GM12878 (cell line): Measurements from ENCODE around the gene ZNF324. TPM values are rescaled to one million over a fixed set of nuclear protein-coding genes. Genes with fewer than 3 reads are reported as not detected.

Source experiments
- ATAC-seq: fragments of 200-7000 bp; cut with Tn5 transposase; 3 replicates; pipeline ENCODE4 v1.9.1; 2020; ENCODE audit warnings: mild to moderate bottlenecking, moderate library complexity
- BruUV-seq: library from RNA; stranded (reverse); fragments of 400-500 nt; replicated peaks from 2 replicates; lab custom pipeline; 2021; lab: Mats Ljungman, UMichigan
- CTCF ChIA-PET: fragments of 300-600 bp; sonication (Branson Sonifier 250); formaldehyde crosslinking; extraction: SDS; loops from one replicate; lab custom pipeline; 2021; ENCODE audit warnings: inconsistent platforms; lab: Yijun Ruan, JAX
- POLR2A ChIA-PET: fragments of 350-600 bp; formaldehyde crosslinking; extraction: SDS; loops from one replicate; lab custom pipeline; 2021; ENCODE audit warnings: inconsistent platforms; lab: Charles Lee
- RAD21 ChIA-PET: fragments of 300-600 bp; sonication (Branson Sonifier 250); formaldehyde crosslinking; loops from one replicate; lab custom pipeline; 2023; ENCODE audit warnings: antibody characterized with exemption; ENCODE audit not compliant: unreplicated experiment; lab: Charles Lee
- SMC1A ChIA-PET: fragments of 300-600 bp; sonication (Branson Sonifier 250); formaldehyde crosslinking; loops from one replicate; lab custom pipeline; 2023; ENCODE audit not compliant: unreplicated experiment, uncharacterized antibody; lab: Charles Lee
- DNase-seq: peaks from one replicate; pipeline ENCODE4 v3.0.0-alpha.2; 2011; ENCODE audit warnings: low read depth, low spot score
- FAIRE-seq: peaks from 3 replicates; lab custom pipeline; 2011; peaks lifted over from hg19 to GRCh38; lab: Jason Lieb, UNC
- H2AFZ ChIP-seq: 2 replicates; pipeline ENCODE4 v1.6.0; 2011; ENCODE audit warnings: low read depth, low read length, control low read depth; ENCODE audit not compliant: control insufficient read depth
- H3K27ac ChIP-seq: 2 replicates; pipeline ENCODE4 v1.5.1; 2011; ENCODE audit warnings: control low read depth; ENCODE audit not compliant: control insufficient read depth, insufficient read depth
- H3K27me3 ChIP-seq, 2 experiments: replicated peaks in 1 of 2; 2 replicates each; pipeline versions ENCODE4 v1.6.0 to v1.6.1; 2011; ENCODE audit warnings: low read length in 1 of 2; ENCODE audit not compliant: control insufficient read depth in 2 of 2, insufficient read depth in 2 of 2
- H3K36me3 ChIP-seq, 2 experiments: 2 replicates each; pipeline ENCODE4 v1.5.1; 2011; ENCODE audit warnings: low read length in 1 of 2; ENCODE audit not compliant: control insufficient read depth in 2 of 2, insufficient read depth in 2 of 2
- H3K4me1 ChIP-seq: 2 replicates; pipeline ENCODE4 v1.6.1; 2011; ENCODE audit warnings: mild to moderate bottlenecking, low read length, moderate library complexity, mixed read lengths; ENCODE audit not compliant: control insufficient read depth, insufficient read depth
- H3K4me2 ChIP-seq: 2 replicates; pipeline ENCODE4 v1.6.0; 2011; ENCODE audit warnings: control low read depth; ENCODE audit not compliant: control insufficient read depth, insufficient read depth
- H3K4me3 ChIP-seq: fragments of 200-600 bp; sonication (generic); 2 replicates; pipeline ENCODE4 v1.5.1; 2016
- H3K79me2 ChIP-seq: 2 replicates; pipeline ENCODE4 v1.6.0; 2011; ENCODE audit warnings: low read length; ENCODE audit not compliant: control insufficient read depth, insufficient read depth
- H3K9ac ChIP-seq: 2 replicates; pipeline ENCODE4 v1.8.0; 2011; ENCODE audit warnings: low read length, control low read depth, mixed read lengths; ENCODE audit not compliant: control insufficient read depth, insufficient read depth
- H3K9me3 ChIP-seq: replicated peaks from 3 replicates; pipeline ENCODE4 v1.5.1; 2011; ENCODE audit warnings: mild to moderate bottlenecking, low read length; ENCODE audit not compliant: control insufficient read depth, insufficient read depth
- H4K20me1 ChIP-seq: 2 replicates; pipeline ENCODE4 v1.6.0; 2011; ENCODE audit not compliant: control insufficient read depth, insufficient read depth
- SIN3A ChIP-seq: IDR thresholded peaks from 2 replicates; pipeline ENCODE4 v1.6.1; 2012; ENCODE audit warnings: low read depth, low read length, improper control_type of control experiment
- WGBS: methylation state at CpG from one replicate; pipeline ENCODE4 v1.1.6; 2016; ENCODE audit warnings: low lambda C conversion rate; ENCODE audit not compliant: insufficient replicate concordance, insufficient coverage; ENCODE audit errors: missing lambda C conversion rate; 5-methylcytosine and 5-hydroxymethylcytosine counted together
- in situ Hi-C: fragments of 300-500 bp; cut with MboI; formaldehyde crosslinking; loops from 9 replicates; pipeline ENCODE4 v1.14.3; 2018; ENCODE audit warnings: mixed read lengths
- intact Hi-C: fragments of 100-400 bp; cut with micrococcal nuclease; formaldehyde crosslinking; loops from one replicate; pipeline ENCODE4 v1.14.2; 2022; ENCODE audit not compliant: unreplicated experiment
- polyA plus RNA-seq, 11 experiments: library from polyadenylated mRNA; depleted of rRNA in 4 of 11; unstranded in 6 of 11; stranded (reverse) in 5 of 11; fragments of >200 nt; fragmentation: Nextera tagmentation in 4 of 11; fragmentation: Illumina TruSeq in 1 of 11; extraction: Ambion mirVana in 4 of 11; extraction: Trizol in 1 of 11; gene quantifications; 1 replicate in 1 of 11; 2 replicates in 10 of 11; pipeline versions ENCODE4 v1.2.1 to v1.2.3, GENCODE V29; 2011 to 2016; ENCODE audit warnings: inconsistent platforms in 2 of 11, missing spikeins in 2 of 11, low read depth in 1 of 11
- total RNA-seq, 4 experiments: library from RNA; depleted of rRNA in 3 of 4; stranded (reverse); fragments of >200 nt in 3 of 4; fragmentation: Illumina TruSeq in 1 of 4; extraction: Trizol in 1 of 4; gene quantifications; 2 replicates each; pipeline versions ENCODE4 v1.2.1 to v1.2.3, GENCODE V29; 2013 to 2021
- TF ChIP-seq, protein P1 (sequence below): fragments of 450-650 bp; formaldehyde crosslinking; IDR thresholded peaks from 2 replicates; pipeline ENCODE4 v1.5.0; 2022; ENCODE audit warnings: mild to moderate bottlenecking, missing genetic modification characterization

The ZNF324 gene
- total and polyA plus RNA-seq, 10 of the 15 experiments (the other 5 are each of a cell fraction or from before 2014, with no cell fraction given): 0.71 to 13.9 (median 7.0) TPM

DNA sequence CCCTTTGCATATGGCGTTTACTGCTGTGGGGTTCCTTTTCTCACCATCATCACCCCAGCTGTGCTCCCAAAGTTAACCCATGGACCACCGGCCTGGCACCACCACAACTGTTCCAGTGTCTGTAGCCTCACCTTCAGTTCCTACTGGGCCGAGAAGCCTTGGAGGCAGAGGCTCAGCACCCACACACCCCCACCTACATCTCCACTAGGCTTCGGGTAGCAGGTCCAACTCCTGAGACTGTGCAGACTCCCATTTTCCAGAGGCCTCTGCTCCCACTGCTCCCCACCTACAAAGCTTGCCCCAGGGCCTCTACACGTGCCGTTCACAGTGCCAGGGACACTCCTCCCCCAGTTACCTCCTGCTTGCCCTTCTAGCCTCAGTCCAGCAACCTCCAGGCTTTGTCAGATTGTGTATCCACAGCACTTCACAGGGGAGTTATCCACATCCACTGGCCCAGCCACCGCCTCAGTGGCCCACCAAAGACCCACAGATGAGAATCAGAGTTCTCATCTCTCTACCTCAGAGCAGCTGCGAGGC lies 30.8 kb downstream of the ZNF324 start:
- FAIRE-seq (no peak), DNase-seq (no peak), ATAC-seq (no peak)
- no peaks in the 10 kb centered on the region for H3K27me3 ChIP-seq
- H3K36me3 ChIP-seq: no peaks in the 10 kb centered on the region
- H3K27ac ChIP-seq: no peak overlapping the region
- WGBS: 53% methylated on average over 8 of the region's 8 CpGs
- ChIA-PET POLR2A (interaction anchor here (0.6 to 1.1 kb wide), 2 partner anchors 8 to 95 kb away, joined by 3 to 5 read pairs; no protein-coding TSS in a partner anchor), RAD21 (no interaction called here), SMC1A (interaction anchor here (0.7 to 2.6 kb wide), 2 partner anchors 9 to 28 kb away, joined by 3 to 16 read pairs; no protein-coding TSS in a partner anchor), CTCF (interaction anchor here (4.2 kb wide), 1 partner anchor 22 kb away, joined by 24 read pairs; the partner anchor contains the start of gene ZBTB45)
- no peak overlapping the region for H2AFZ ChIP-seq
- peak overlapping the region; percentile 80 for H3K4me3 ChIP-seq
- BruUV-seq: no TSS peak
- H4K20me1 ChIP-seq: no peaks in the 10 kb centered on the region
- H3K79me2 ChIP-seq: peaks cover 11% of the 10 kb centered on the region
- H3K4me2 ChIP-seq: peak overlapping the region; percentile 84
- in situ Hi-C loops: no loop called here
- H3K4me1 ChIP-seq: peaks cover 11% of the 10 kb centered on the region
- intact Hi-C loops: no loop called here
- H3K9ac ChIP-seq: peak overlapping the region; percentile 30; the same call in 1 of the 2 replicates
- H3K9me3 ChIP-seq: no peaks in the 10 kb centered on the region; the same call in 2 of the 3 replicates
- no peak for TF ChIP-seq SIN3A
- TF ChIP-seq, protein P1, sequence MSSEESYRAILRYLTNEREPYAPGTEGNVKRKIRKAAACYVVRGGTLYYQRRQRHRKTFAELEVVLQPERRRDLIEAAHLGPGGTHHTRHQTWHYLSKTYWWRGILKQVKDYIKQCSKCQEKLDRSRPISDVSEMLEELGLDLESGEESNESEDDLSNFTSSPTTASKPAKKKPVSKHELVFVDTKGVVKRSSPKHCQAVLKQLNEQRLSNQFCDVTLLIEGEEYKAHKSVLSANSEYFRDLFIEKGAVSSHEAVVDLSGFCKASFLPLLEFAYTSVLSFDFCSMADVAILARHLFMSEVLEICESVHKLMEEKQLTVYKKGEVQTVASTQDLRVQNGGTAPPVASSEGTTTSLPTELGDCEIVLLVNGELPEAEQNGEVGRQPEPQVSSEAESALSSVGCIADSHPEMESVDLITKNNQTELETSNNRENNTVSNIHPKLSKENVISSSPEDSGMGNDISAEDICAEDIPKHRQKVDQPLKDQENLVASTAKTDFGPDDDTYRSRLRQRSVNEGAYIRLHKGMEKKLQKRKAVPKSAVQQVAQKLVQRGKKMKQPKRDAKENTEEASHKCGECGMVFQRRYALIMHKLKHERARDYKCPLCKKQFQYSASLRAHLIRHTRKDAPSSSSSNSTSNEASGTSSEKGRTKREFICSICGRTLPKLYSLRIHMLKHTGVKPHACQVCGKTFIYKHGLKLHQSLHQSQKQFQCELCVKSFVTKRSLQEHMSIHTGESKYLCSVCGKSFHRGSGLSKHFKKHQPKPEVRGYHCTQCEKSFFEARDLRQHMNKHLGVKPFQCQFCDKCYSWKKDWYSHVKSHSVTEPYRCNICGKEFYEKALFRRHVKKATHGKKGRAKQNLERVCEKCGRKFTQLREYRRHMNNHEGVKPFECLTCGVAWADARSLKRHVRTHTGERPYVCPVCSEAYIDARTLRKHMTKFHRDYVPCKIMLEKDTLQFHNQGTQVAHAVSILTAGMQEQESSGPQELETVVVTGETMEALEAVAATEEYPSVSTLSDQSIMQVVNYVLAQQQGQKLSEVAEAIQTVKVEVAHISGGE (CRISPR knock-in tag): no peak
